Stimulated activated naive CD8-positive, alpha-beta T cell treated with anti-CD3 and anti-CD28 coated beads, Interleukin-15, Interleukin-2, amounts not matched to agents 100 ng/mL and 50 ng/mL, for 24 hours (primary cell): ENCODE results near the gene METTL24.

ENCODE experiments used
- H3K27ac Mint-ChIP-seq: one replicate; pipeline ENCODE4 v1.8.0; 2021; ENCODE audit warnings: mild to moderate bottlenecking, mixed read lengths
- H3K27me3 Mint-ChIP-seq: one replicate; pipeline ENCODE4 v1.8.0; 2021; ENCODE audit warnings: mixed read lengths
- H3K36me3 Mint-ChIP-seq: one replicate; pipeline ENCODE4 v1.8.0; 2021; ENCODE audit warnings: low read depth, mixed read lengths
- H3K4me1 Mint-ChIP-seq: one replicate; pipeline ENCODE4 v1.8.0; 2021; ENCODE audit warnings: low read depth, mixed read lengths
- H3K4me3 Mint-ChIP-seq: one replicate; pipeline ENCODE4 v1.8.0; 2021; ENCODE audit warnings: mild to moderate bottlenecking, mixed read lengths
- H3K9me3 Mint-ChIP-seq: one replicate; pipeline ENCODE4 v1.8.0; 2021; ENCODE audit warnings: mixed read lengths

Gene METTL24

GRCh38 chr6:110214338-110214737 lies 143.8 kb downstream of the METTL24 start:
- Mint-ChIP-seq H3K4me1 (peaks cover 9% of the 10 kb centered on the region), H3K27me3 (no peaks in the 10 kb centered on the region), H3K27ac (no peak overlapping the region), H3K4me3 (no peak overlapping the region), H3K9me3 (no peaks in the 10 kb centered on the region), H3K36me3 (peaks cover 69% of the 10 kb centered on the region)

GRCh38 chr6:110211753-110212152 lies 146.4 kb downstream of the METTL24 start:
- no peaks in the 10 kb centered on the region for H3K4me1 Mint-ChIP-seq
- H3K27me3 Mint-ChIP-seq, result no peaks in the 10 kb centered on the region
- H3K4me3 Mint-ChIP-seq, result no peak overlapping the region
- H3K9me3 Mint-ChIP-seq, result no peaks in the 10 kb centered on the region
- no peak overlapping the region for H3K27ac Mint-ChIP-seq
- H3K36me3 Mint-ChIP-seq, result peaks cover 61% of the 10 kb centered on the region

GRCh38 chr6:110207652-110208051 lies 150.5 kb downstream of the METTL24 start:
- Mint-ChIP-seq H3K36me3 (peaks cover 43% of the 10 kb centered on the region), H3K27me3 (no peaks in the 10 kb centered on the region), H3K4me3 (no peak overlapping the region), H3K4me1 (peaks cover 8% of the 10 kb centered on the region), H3K9me3 (no peaks in the 10 kb centered on the region), H3K27ac (no peak overlapping the region)

GRCh38 chr6:110201151-110201884 lies 156.8 kb downstream of the METTL24 start:
- H3K27me3 Mint-ChIP-seq, result no peaks in the 10 kb centered on the region
- H3K36me3 Mint-ChIP-seq, result peaks cover 11% of the 10 kb centered on the region
- peaks cover 24% of the 10 kb centered on the region for H3K4me1 Mint-ChIP-seq
- no peak overlapping the region for H3K27ac Mint-ChIP-seq
- H3K9me3 Mint-ChIP-seq, result no peaks in the 10 kb centered on the region
- H3K4me3 Mint-ChIP-seq, result no peak overlapping the region

- H3K27me3 Mint-ChIP-seq, result no peaks in the 10 kb centered on the region
- H3K9me3 Mint-ChIP-seq, result no peaks in the 10 kb centered on the region
- peaks cover 20% of the 10 kb centered on the region for H3K36me3 Mint-ChIP-seq
- H3K4me1 Mint-ChIP-seq, result peaks cover 22% of the 10 kb centered on the region
- no peak overlapping the region for H3K27ac Mint-ChIP-seq
- no peak overlapping the region for H3K4me3 Mint-ChIP-seq
Observed at GRCh38 chr6:110198561-110198960, 159.6 kb downstream of the METTL24 start.

DNA sequence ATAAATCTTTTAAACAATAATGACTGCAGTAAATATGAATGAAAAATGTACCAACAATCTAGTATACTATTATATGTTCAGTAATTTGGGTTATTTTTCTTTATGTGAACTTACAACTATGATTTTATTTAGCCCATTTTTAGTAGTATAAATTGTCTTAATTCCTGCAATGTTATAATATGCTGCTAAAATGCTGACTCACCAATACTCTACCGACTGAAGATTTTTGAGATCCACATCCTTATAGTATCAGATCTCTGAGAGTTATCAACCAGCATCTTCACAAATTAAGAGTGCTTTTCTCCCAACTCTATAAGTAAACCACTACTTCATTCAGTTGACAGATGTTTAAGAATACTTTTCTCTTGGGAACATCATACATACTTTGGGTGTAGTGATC lies 161.3 kb downstream of the METTL24 start:
- no peaks in the 10 kb centered on the region for H3K27me3 Mint-ChIP-seq
- H3K4me1 Mint-ChIP-seq, result peaks cover 22% of the 10 kb centered on the region
- H3K9me3 Mint-ChIP-seq, result no peaks in the 10 kb centered on the region
- H3K27ac Mint-ChIP-seq, result no peak overlapping the region
- H3K4me3 Mint-ChIP-seq, result no peak overlapping the region
- H3K36me3 Mint-ChIP-seq, result peaks cover 18% of the 10 kb centered on the region

- Mint-ChIP-seq H3K27ac (no peak overlapping the region), H3K4me3 (no peak overlapping the region), H3K27me3 (no peaks in the 10 kb centered on the region), H3K36me3 (peaks cover 18% of the 10 kb centered on the region), H3K9me3 (no peaks in the 10 kb centered on the region), H3K4me1 (peaks cover 18% of the 10 kb centered on the region)
Observed at GRCh38 chr6:110195639-110196038, 162.5 kb downstream of the METTL24 start.
